COLO668 (cell line): ENCODE results near the gene BTBD9.

Experiments used
- DNase-seq: peaks from one replicate; lab custom pipeline; 2025; ENCODE audit not compliant: unreplicated experiment; lab: John Stamatoyannopoulos, UW

Gene BTBD9

GRCh38 chr6:38310061-38310460 is 329.7 kb downstream of the BTBD9 start:
- DNase-seq: no peak

- DNase-seq: no peak
These were observed 332.0 kb downstream of the BTBD9 start for GRCh38 chr6:38307740-38308139.

- no peak for DNase-seq
These were observed 332.8 kb downstream of the BTBD9 start for GRCh38 chr6:38306931-38307330.

GRCh38 chr6:38305995-38306681 is 333.6 kb downstream of the BTBD9 start:
- no peak for DNase-seq

GRCh38 chr6:38302838-38303237 is 336.9 kb downstream of the BTBD9 start:
- DNase-seq: no peak

- no peak for DNase-seq
These were observed 337.6 kb downstream of the BTBD9 start for GRCh38 chr6:38302081-38302480.

GRCh38 chr6:38290133-38290799 is 349.5 kb downstream of the BTBD9 start:
- DNase-seq: no peak

- no peak for DNase-seq
These were observed 352.2 kb downstream of the BTBD9 start for GRCh38 chr6:38287487-38287886.

GRCh38 chr6:38284802-38285394 is 354.8 kb downstream of the BTBD9 start:
- no peak for DNase-seq

GRCh38 chr6:38283734-38284362 is 355.9 kb downstream of the BTBD9 start:
- no peak for DNase-seq

GRCh38 chr6:38282911-38283310 is 356.8 kb downstream of the BTBD9 start:
- no peak for DNase-seq

- no peak for DNase-seq
These were observed 358.6 kb downstream of the BTBD9 start for GRCh38 chr6:38281126-38281525.

GRCh38 chr6:38279963-38280588 is 359.7 kb downstream of the BTBD9 start:
- DNase-seq: no peak

- DNase-seq: no peak
These were observed 360.3 kb downstream of the BTBD9 start for GRCh38 chr6:38279423-38279822.

GRCh38 chr6:38273325-38273724 is 366.4 kb downstream of the BTBD9 start:
- DNase-seq: no peak

- no peak for DNase-seq
These were observed 367.5 kb downstream of the BTBD9 start for GRCh38 chr6:38272222-38272621.

GRCh38 chr6:38271081-38271480 is 368.6 kb downstream of the BTBD9 start:
- DNase-seq: no peak

GRCh38 chr6:38270367-38270766 is 369.4 kb downstream of the BTBD9 start:
- DNase-seq: no peak

- no peak for DNase-seq
These were observed 370.1 kb downstream of the BTBD9 start for GRCh38 chr6:38269461-38270172.

- DNase-seq: no peak
These were observed 371.4 kb downstream of the BTBD9 start for GRCh38 chr6:38268342-38268741.

- DNase-seq: no peak
These were observed 372.8 kb downstream of the BTBD9 start for GRCh38 chr6:38266921-38267354.
